Measurements from ENCODE around the gene ADAP1. TPM values are rescaled to one million over a fixed set of nuclear protein-coding genes. Genes with fewer than 3 reads are reported as not detected.

ADAP1 gene
- total and polyA plus RNA-seq, 2 of the 13 experiments (the other 11 are each of a cell fraction or from before 2014, with no cell fraction given): 10.5 to 24.6 TPM

- TF ChIP-seq HINFP (CRISPR knock-in tag; IDR thresholded peaks at IDR 0.05; ENCODE audit: low read depth): peak; percentile 81; the same call in 1 of the 2 replicates
- TF ChIP-seq IRX3 (CRISPR knock-in tag; IDR thresholded peaks at IDR 0.05; ENCODE audit: borderline replicate concordance, low read depth): peak; percentile 88
- TF ChIP-seq NKX3-1 (CRISPR knock-in tag; IDR thresholded peaks at IDR 0.05): peak; percentile 88; the same call in 1 of the 2 replicates
- TF ChIP-seq ZNF263 (CRISPR knock-in tag; IDR thresholded peaks at IDR 0.05): peak; percentile 79
- no peak for TF ChIP-seq NR2F6 (IDR thresholded peaks at IDR 0.05)
- 0 out of 2 replicates have a peak, but pooled peaks have one; percentile 3 for TF ChIP-seq NR2F6 (CRISPR knock-in tag; IDR thresholded peaks at IDR 0.05)
- peak; percentile 62 for TF ChIP-seq NFYB (CRISPR knock-in tag; IDR thresholded peaks at IDR 0.05)
- peak; percentile 79 for TF ChIP-seq PATZ1 (CRISPR knock-in tag; IDR thresholded peaks at IDR 0.05)
- peak; percentile 60; the same call in 1 of the 2 replicates for TF ChIP-seq ZBTB34 (CRISPR knock-in tag; IDR thresholded peaks at IDR 0.05)
- peak; percentile 86; the same call in 1 of the 2 replicates for TF ChIP-seq ZNF280B (CRISPR knock-in tag; IDR thresholded peaks at IDR 0.05; ENCODE audit: borderline replicate concordance)
- TF ChIP-seq NFE2 (CRISPR knock-in tag; IDR thresholded peaks at IDR 0.05): no peak
- peak; percentile 56; the same call in 1 of the 2 replicates for TF ChIP-seq GATA4 (IDR thresholded peaks at IDR 0.05; ENCODE audit: borderline replicate concordance, low read depth)
- no peak for TF ChIP-seq PREB (CRISPR knock-in tag; IDR thresholded peaks at IDR 0.05)
- no peak; the same call in none of the 2 replicates for TF ChIP-seq ARID5B (CRISPR knock-in tag; IDR thresholded peaks at IDR 0.05)
- TF ChIP-seq FOXC1 (CRISPR knock-in tag; IDR thresholded peaks at IDR 0.05; ENCODE audit: borderline replicate concordance): no peak; the same call in 1 of the 2 replicates
- TF ChIP-seq EEA1 (CRISPR knock-in tag; IDR thresholded peaks at IDR 0.05; ENCODE audit: borderline replicate concordance): 0 out of 2 replicates have a peak, but pooled peaks have one; percentile 67
These were observed 3.1 kb upstream of the ADAP1 start (continued) for GRCh38 chr7:957418-958220.
